ENCODE measurements around the gene RTCA. TPM values are rescaled to one million over a fixed set of nuclear protein-coding genes. Genes with fewer than 3 reads are reported as not detected.

Gene RTCA
- 10 to 100 TPM; 12.1 to 36.4 (median 30.3) TPM for total RNA-seq

DNA sequence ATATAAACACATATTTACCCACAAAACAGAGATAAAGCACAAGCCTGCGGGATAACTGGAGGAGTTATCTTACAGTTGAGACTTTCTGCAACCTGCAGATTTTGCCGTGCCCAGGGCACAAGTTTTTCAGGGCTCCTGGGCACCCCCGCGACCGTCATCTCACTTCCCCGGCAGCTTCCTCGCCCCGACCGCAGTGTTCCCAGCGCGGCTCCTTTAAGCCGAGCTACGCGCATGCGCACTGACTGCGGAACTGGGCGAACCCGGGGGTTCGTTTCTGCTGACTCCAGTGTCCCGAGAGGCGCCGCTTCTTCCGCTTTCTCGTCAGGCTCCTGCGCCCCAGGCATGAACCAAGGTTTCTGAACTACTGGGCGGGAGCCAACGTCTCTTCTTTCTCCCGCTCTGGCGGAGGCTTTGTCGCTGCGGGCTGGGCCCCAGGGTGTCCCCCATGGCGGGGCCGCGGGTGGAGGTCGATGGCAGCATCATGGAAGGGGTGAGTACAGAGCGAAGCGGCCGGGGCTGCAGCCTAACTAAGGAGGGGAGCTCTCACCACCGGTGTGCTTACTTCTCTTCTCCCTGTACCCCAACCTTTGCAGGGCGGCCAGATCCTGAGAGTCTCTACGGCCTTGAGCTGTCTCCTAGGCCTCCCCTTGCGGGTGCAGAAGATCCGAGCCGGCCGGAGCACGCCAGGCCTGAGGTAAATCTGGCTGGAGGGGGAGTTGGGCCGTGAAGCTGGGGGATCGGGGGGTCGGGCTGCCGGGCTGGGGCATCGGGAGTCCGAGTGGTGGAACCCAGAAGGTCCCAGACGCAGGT is at the start of gene RTCA:
Gene RTCA (plus strand): TSS at position 286 of the 810 bp plus-strand sequence. CDS start 160 bp downstream, at position 446.
- 0 to 20% methylated on average over 1 to 42 of the region's 53 CpGs for WGBS, 2 donors
- ATAC-seq (ENCODE audit: low FRiP score in 2 of 2): peak; percentile 98 to 100
- TF ChIP-seq EP300 (IDR thresholded peaks at IDR 0.05): peak in 1 of 4 donors; percentile 26
- TF ChIP-seq POLR2AphosphoS5 (IDR thresholded peaks at IDR 0.05): peak; percentile 74 to 91
- no peak for TF ChIP-seq CTCF (IDR thresholded peaks at IDR 0.05)
- TF ChIP-seq POLR2A (IDR thresholded peaks at IDR 0.05): peak in 3 of 4 donors; percentile 41 to 86 (median 84)

DNA sequence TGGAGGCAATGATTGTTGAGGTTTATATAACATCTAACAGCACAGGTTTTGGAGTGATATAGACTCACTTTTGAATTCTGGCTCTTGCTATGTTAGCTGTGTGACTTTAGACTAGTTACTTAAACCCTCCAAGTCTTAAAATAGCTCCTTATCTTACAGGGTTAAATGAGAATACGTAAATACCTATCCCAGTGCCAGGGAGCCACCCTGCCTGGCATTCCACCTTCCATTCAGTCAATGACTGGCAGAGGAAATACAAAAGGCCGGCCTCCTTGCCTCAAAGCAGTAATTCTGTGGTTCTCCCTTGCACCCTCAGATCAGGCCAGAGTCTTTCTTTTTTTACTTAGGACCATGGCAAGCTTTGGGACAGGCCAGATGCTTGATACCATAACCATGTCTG is 48.2 kb upstream of the RTCA start:
- ATAC-seq (ENCODE audit: low FRiP score in 2 of 2): no peak

More for the DNA sequence above, at the start of gene RTCA:
- H3K4me3 ChIP-seq: peak within 1 kb of the TSS; percentile 72 to 99 (median 88)
- peaks cover 5 to 36% (median 25%) of the 10 kb centered on the region in 4 donors for H3K36me3 ChIP-seq
- H3K4me1 ChIP-seq: peaks cover 14 to 42% (median 29%) of the 10 kb centered on the region in 4 donors
- H3K27me3 ChIP-seq: no peaks in the 10 kb centered on the region
- peak within 1 kb of the TSS; percentile 83 to 93 (median 90) for H3K27ac ChIP-seq
- peak; percentile 95 to 98 for DNase-seq
- no peaks in the 10 kb centered on the region for H3K9me3 ChIP-seq

DNA sequence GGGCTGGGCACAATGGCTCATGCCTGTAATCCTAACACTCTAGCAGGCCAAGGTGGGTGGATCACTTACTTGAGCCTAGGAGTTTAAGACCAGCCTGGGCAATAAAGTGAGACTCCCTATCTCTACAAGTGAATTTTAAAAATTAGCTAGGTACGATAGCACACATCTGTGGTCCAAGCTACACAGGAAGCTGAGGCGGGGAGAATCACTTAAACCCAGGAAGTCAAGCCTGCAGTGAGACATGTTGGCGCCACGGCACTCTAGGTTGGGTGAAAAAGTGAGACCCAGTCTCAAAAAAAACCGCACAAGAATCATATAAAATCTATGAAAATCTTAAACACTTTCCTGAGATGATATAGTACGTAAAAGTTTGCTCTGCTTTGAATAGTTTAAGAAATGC is 46.6 kb upstream of the RTCA start:
- Histone ChIP-seq H3K4me3 (no peak overlapping the region), H3K27ac (no peak overlapping the region), H3K36me3 (peaks cover 4 to 26% (median 14%) of the 10 kb centered on the region in 4 donors), H3K9me3 (no peaks in the 10 kb centered on the region), H3K4me1 (no peaks in the 10 kb centered on the region), H3K27me3 (no peaks in the 10 kb centered on the region)
- WGBS, 2 donors: 71 to 92% methylated on average over 6 of the region's 6 CpGs
- ATAC-seq (ENCODE audit: low FRiP score in 2 of 2) (no peak), DNase-seq (no peak)
- TF ChIP-seq POLR2AphosphoS5 (IDR thresholded peaks at IDR 0.05): no peak
- TF ChIP-seq POLR2A (IDR thresholded peaks at IDR 0.05): no peak
- TF ChIP-seq CTCF (IDR thresholded peaks at IDR 0.05): no peak
- no peak for TF ChIP-seq EP300 (IDR thresholded peaks at IDR 0.05)

More for the DNA sequence above, 48.2 kb upstream of the RTCA start:
- DNase-seq: no peak
- Histone ChIP-seq H3K27me3 (no peaks in the 10 kb centered on the region), H3K4me1 (no peaks in the 10 kb centered on the region), H3K4me3 (no peak overlapping the region), H3K27ac (no peak overlapping the region), H3K9me3 (no peaks in the 10 kb centered on the region), H3K36me3 (peaks cover 14 to 42% (median 27%) of the 10 kb centered on the region in 4 donors)
- TF ChIP-seq CTCF (IDR thresholded peaks at IDR 0.05): no peak
- TF ChIP-seq EP300 (IDR thresholded peaks at IDR 0.05): no peak
- no peak for TF ChIP-seq POLR2AphosphoS5 (IDR thresholded peaks at IDR 0.05)
- TF ChIP-seq POLR2A (IDR thresholded peaks at IDR 0.05): no peak
- WGBS, 2 donors: 52 to 68% methylated on average over 2 of the region's 2 CpGs

GRCh38 chr1:100219883-100220282 is 46.1 kb upstream of the RTCA start:
- Histone ChIP-seq H3K4me3 (no peak overlapping the region), H3K9me3 (no peaks in the 10 kb centered on the region), H3K27me3 (no peaks in the 10 kb centered on the region), H3K36me3 (peaks cover 0 to 21% (median 10%) of the 10 kb centered on the region in 4 donors), H3K27ac (no peak overlapping the region), H3K4me1 (no peaks in the 10 kb centered on the region)
- WGBS, 2 donors: 97% methylated on average over 2 of the region's 2 CpGs
- no peak for DNase-seq
- ATAC-seq (ENCODE audit: low FRiP score in 2 of 2): no peak
- TF ChIP-seq POLR2A (IDR thresholded peaks at IDR 0.05) (no peak), POLR2AphosphoS5 (IDR thresholded peaks at IDR 0.05) (no peak), CTCF (IDR thresholded peaks at IDR 0.05) (no peak), EP300 (IDR thresholded peaks at IDR 0.05) (no peak)
